ENCODE results near the gene PLXNA1. TPM values are rescaled to one million over a fixed set of nuclear protein-coding genes. Genes with fewer than 3 reads are reported as not detected.

PLXNA1 gene
- total and polyA plus RNA-seq, 2 of the 8 experiments (the other 6 are each of a cell fraction or from before 2014, with no cell fraction given), result 47.5 to 54.9 TPM

GRCh38 chr3:127017781-127018180 lies 34.9 kb downstream of the PLXNA1 start:
- H3K4me2 ChIP-seq (ENCODE audit: insufficient read depth in 1 of 2, low read depth in 2 of 2, low read length in 2 of 2), result no peak overlapping the region
- no peaks in the 10 kb centered on the region for H3K79me2 ChIP-seq (ENCODE audit: control insufficient read depth in 1 of 2, insufficient read depth in 2 of 2, low read length in 2 of 2)
- DNase-seq (ENCODE audit: low read depth in 1 of 2, low spot score in 2 of 2) (no peak), FAIRE-seq (no peak)
- H3K9me3 ChIP-seq (ENCODE audit: insufficient read depth in 2 of 2, low read depth in 1 of 2, low read length in 1 of 2), result no peaks in the 10 kb centered on the region
- no peak overlapping the region for H2AK5ac ChIP-seq (ENCODE audit: low read depth, low read length)
- H3K56ac ChIP-seq (replicated peaks; ENCODE audit: insufficient read length, low read depth, low read length), result no peak overlapping the region
- H4K5ac ChIP-seq (ENCODE audit: insufficient read length, low read depth, low read length), result no peak overlapping the region
- H2BK12ac ChIP-seq (ENCODE audit: low read depth, low read length), result no peak overlapping the region
- no peak overlapping the region for H2BK5ac ChIP-seq (ENCODE audit: low read depth, low read length)
- no peaks in the 10 kb centered on the region for H3K79me1 ChIP-seq (ENCODE audit: low read depth, low read length)
- no peak overlapping the region for H4K8ac ChIP-seq (ENCODE audit: extremely low read depth, insufficient read depth, low read length)
- H2BK20ac ChIP-seq (ENCODE audit: low read length), result no peak overlapping the region
- no peak overlapping the region for H2AFZ ChIP-seq (ENCODE audit: low read length)
- no peak overlapping the region for H3K14ac ChIP-seq (ENCODE audit: insufficient read length)
- H3K36me3 ChIP-seq (ENCODE audit: control insufficient read depth in 2 of 4, insufficient read depth in 4 of 4, low read length in 3 of 4), result peaks cover 7 to 65% (median 41%) of the 10 kb centered on the region in 4 experiments
- no peak overlapping the region for H2BK15ac ChIP-seq (ENCODE audit: low read length)
- H3K18ac ChIP-seq (ENCODE audit: extremely low read depth, low read length), result no peak overlapping the region
- H3K4me1 ChIP-seq (replicated peaks in 1 of 4; ENCODE audit: control insufficient read depth in 3 of 4, insufficient read depth in 4 of 4, low read length in 3 of 4), result no peaks in the 10 kb centered on the region
- H3K27me3 ChIP-seq (replicated peaks in 1 of 4; ENCODE audit: control insufficient read depth in 3 of 4, extremely low read depth in 1 of 4, insufficient read depth in 3 of 4, low read length in 3 of 4), result no peaks in the 10 kb centered on the region
- H3K27ac ChIP-seq (ENCODE audit: low read depth, low read length), result no peak overlapping the region
- no peak overlapping the region for H3K4ac ChIP-seq (replicated peaks; ENCODE audit: insufficient read length, low read depth, low read length)
- no peak overlapping the region for H3K4me3 ChIP-seq (ENCODE audit: extremely low read depth in 1 of 4, insufficient read depth in 2 of 4, low read depth in 3 of 4, low read length in 4 of 4)
- ChIA-PET CTCF (ENCODE audit: partially characterized antibody) (interaction anchor here (1.0 to 1.5 kb wide), 4 partner anchors 15 to 153 kb away, joined by 3 to 4 read pairs (median 3); no protein-coding TSS in a partner anchor), POLR2A (ENCODE audit: partially characterized antibody) (no interaction called here)
- no peak overlapping the region for H4K91ac ChIP-seq (replicated peaks; ENCODE audit: insufficient read length, low read length)
- H4K20me1 ChIP-seq (replicated peaks in 1 of 2; ENCODE audit: control insufficient read depth in 1 of 2, insufficient read depth in 2 of 2, low read length in 2 of 2), result peaks cover 2 to 10% of the 10 kb centered on the region in 2 experiments
- WGBS, 2 experiments (ENCODE audit: extremely low coverage in 1 of 2, insufficient coverage in 1 of 2, insufficient read length in 1 of 2, insufficient replicate concordance in 2 of 2, low coverage in 1 of 2, low lambda C conversion rate in 2 of 2, missing lambda C conversion rate in 1 of 2), result 93% methylated on average over 16 of the region's 17 CpGs; no CpG with 5 or more reads in 1 of the 2 experiments
- no peak overlapping the region for H3K9ac ChIP-seq (replicated peaks in 1 of 4; ENCODE audit: extremely low read depth in 1 of 4, low read depth in 3 of 4, low read length in 3 of 4)
- no peaks in the 10 kb centered on the region for H3K23me2 ChIP-seq (ENCODE audit: low read depth, low read length)
- no peak overlapping the region for H3K23ac ChIP-seq (ENCODE audit: insufficient read length)
- no peak overlapping the region for H2BK120ac ChIP-seq (replicated peaks; ENCODE audit: low read depth, low read length)

All from H1 (cell line).